H1 (cell line): ENCODE data around the gene CHI3L1. TPM values are rescaled to one million over a fixed set of nuclear protein-coding genes. Genes with fewer than 3 reads are reported as not detected.

Experiments
- ATF2 ChIP-seq: IDR thresholded peaks from 2 replicates; pipeline ENCODE4 v1.6.1; 2012; ENCODE audit warnings: low read length, inconsistent platforms
- CREB1 ChIP-seq: IDR thresholded peaks from 2 replicates; pipeline ENCODE4 v1.6.1; 2012; ENCODE audit warnings: inconsistent platforms
- E2F6 ChIP-seq: IDR thresholded peaks from 2 replicates; pipeline ENCODE4 v1.6.1; 2012; ENCODE audit warnings: inconsistent platforms
- JUND ChIP-seq: IDR thresholded peaks from 2 replicates; pipeline ENCODE4 v1.6.1; 2011; ENCODE audit warnings: mild to moderate bottlenecking, improper control_type of control experiment, low read length
- KDM4A ChIP-seq: IDR thresholded peaks from one replicate; pipeline ENCODE4 v1.7.1; 2012; ENCODE audit warnings: low read depth, mild to moderate bottlenecking, moderate library complexity, low read length, inconsistent platforms; ENCODE audit not compliant: severe bottlenecking
- MAFK ChIP-seq: IDR thresholded peaks from 2 replicates; pipeline ENCODE4 v1.6.1; 2012; ENCODE audit warnings: low read depth, mild to moderate bottlenecking, improper control_type of control experiment, low read length
- POLR2AphosphoS5 ChIP-seq: IDR thresholded peaks from 2 replicates; pipeline ENCODE4 v1.6.1; 2011; ENCODE audit warnings: low read depth, low read length
- POU5F1 ChIP-seq: IDR thresholded peaks from 2 replicates; pipeline ENCODE4 v1.6.1; 2011; ENCODE audit warnings: low read depth, mild to moderate bottlenecking, low read length, moderate library complexity
- RNF2 ChIP-seq: fragments of 200-900, 300-1000 bp; sonication (generic); IDR thresholded peaks from 2 replicates; pipeline ENCODE4 v1.7.1; 2016; ENCODE audit warnings: borderline replicate concordance, low read depth, mild to moderate bottlenecking, antibody characterized with exemption, low read length; ENCODE audit not compliant: poor library complexity, severe bottlenecking; ENCODE audit errors: missing control alignments
- SAP30 ChIP-seq: fragments of 300-600 bp; sonication (generic); IDR thresholded peaks from 2 replicates; pipeline ENCODE4 v1.7.1; 2012; ENCODE audit warnings: low read length, moderate library complexity, mild to moderate bottlenecking, inconsistent platforms; ENCODE audit not compliant: insufficient read depth, insufficient replicate concordance
- polyA plus RNA-seq, 7 experiments: library from polyadenylated mRNA; depleted of rRNA in 3 of 7; stranded (reverse) in 5 of 7; unstranded in 2 of 7; fragments of >200 nt in 5 of 7; fragments of 200-250 nt in 2 of 7; gene quantifications; 1 replicate in 5 of 7; 2 replicates in 1 of 7; 4 replicates in 1 of 7; pipeline versions ENCODE4 v1.2.1 to v1.2.3, GENCODE V29; 2011 to 2013; ENCODE audit warnings: missing spikeins in 2 of 7, mixed read lengths in 2 of 7
- total RNA-seq: library from RNA; stranded (reverse); fragmentation: NEBNext Ultra II Directional; extraction: Animal tissue kit (Norgen Biotek cat#: 25700); gene quantifications from 2 replicates; pipeline ENCODE4 v1.2.1, GENCODE V29; 2021

Gene CHI3L1
- total and polyA plus RNA-seq, 2 of the 8 experiments (the other 6 are each of a cell fraction or from before 2014, with no cell fraction given): 1.0 TPM; not detected in 1

DNA sequence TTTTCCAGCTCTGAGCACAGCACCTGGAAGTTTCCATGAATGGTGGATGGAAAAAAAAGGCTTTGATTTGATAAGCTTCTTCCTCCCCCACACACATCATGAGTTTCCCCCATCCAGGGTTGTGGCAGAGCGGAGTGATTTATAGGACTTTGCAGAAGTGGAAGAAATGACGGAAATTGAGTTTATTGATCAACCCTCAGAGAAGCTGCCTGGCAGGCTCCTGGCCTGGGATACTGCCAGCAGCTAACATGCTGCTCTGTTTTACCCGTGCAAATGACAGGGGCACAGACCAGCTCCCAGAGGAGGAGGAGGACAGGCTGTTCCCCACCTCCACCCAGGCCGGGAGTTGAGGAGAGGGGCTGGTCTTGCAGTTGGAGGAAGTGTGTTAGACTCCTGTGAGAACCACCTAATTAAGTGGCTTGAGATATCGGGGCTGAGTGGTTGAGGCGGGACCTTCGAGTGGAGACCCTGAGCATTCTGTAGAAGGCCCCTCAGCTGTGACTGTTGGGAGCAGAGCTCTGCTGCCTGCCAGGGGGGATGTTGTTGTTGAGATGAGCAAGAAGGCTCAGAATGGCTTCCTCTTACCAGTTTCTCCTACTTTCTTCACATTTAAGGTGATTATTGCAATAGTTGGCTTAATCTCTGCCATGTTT is 37.2 kb downstream of the CHI3L1 start (continued):
- TF ChIP-seq JUND: no peak
- TF ChIP-seq MAFK: no peak
- no peak for TF ChIP-seq POLR2AphosphoS5
- TF ChIP-seq RNF2: no peak
- TF ChIP-seq POU5F1: no peak
- TF ChIP-seq SAP30: no peak
- TF ChIP-seq KDM4A: no peak
- TF ChIP-seq ATF2: no peak
- TF ChIP-seq CREB1: no peak
- no peak for TF ChIP-seq E2F6
